HepG2 (cell line): ENCODE measurements around the gene LIPT1. TPM values are rescaled to one million over a fixed set of nuclear protein-coding genes. Genes with fewer than 3 reads are reported as not detected.

Source experiments
- ELF3 ChIP-seq: IDR thresholded peaks from 2 replicates; pipeline ENCODE4 v1.6.1; 2016; ENCODE audit warnings: missing genetic modification reagents, missing compliant biosample characterization
- MTF1 ChIP-seq: sonication (generic); formaldehyde crosslinking; IDR thresholded peaks from 2 replicates; pipeline ENCODE4 v1.5.0; 2020; ENCODE audit warnings: missing genetic modification reagents
- NRL ChIP-seq: sonication (generic); formaldehyde crosslinking; IDR thresholded peaks from 2 replicates; pipeline ENCODE4 v1.5.0; 2020; ENCODE audit warnings: missing genetic modification reagents, mild to moderate bottlenecking, moderate library complexity, borderline replicate concordance
- SMAD3 ChIP-seq: sonication (generic); formaldehyde crosslinking; IDR thresholded peaks from 2 replicates; pipeline ENCODE4 v1.4.0; 2020; ENCODE audit warnings: missing genetic modification reagents
- TBL1XR1 ChIP-seq: fragments of 150-350 bp; IDR thresholded peaks from 2 replicates; pipeline ENCODE4 v1.6.1; 2014; ENCODE audit warnings: borderline replicate concordance, low read length; ENCODE audit not compliant: partially characterized antibody
- TCF7L2 ChIP-seq: IDR thresholded peaks from 2 replicates; pipeline ENCODE4 v1.6.1; 2011; ENCODE audit warnings: mild to moderate bottlenecking, low read depth, low read length, moderate library complexity
- ZNF468 ChIP-seq: sonication (generic); formaldehyde crosslinking; IDR thresholded peaks from 2 replicates; pipeline ENCODE4 v1.8.0; 2022; ENCODE audit warnings: mild to moderate bottlenecking, moderate library complexity, missing genetic modification reagents
- ZNF563 ChIP-seq: sonication (generic); formaldehyde crosslinking; IDR thresholded peaks from 2 replicates; pipeline ENCODE4 v1.8.0; 2022; ENCODE audit warnings: mild to moderate bottlenecking, moderate library complexity, missing genetic modification reagents
- ZNF564 ChIP-seq: sonication (generic); formaldehyde crosslinking; IDR thresholded peaks from 2 replicates; pipeline ENCODE4 v1.8.1; 2023; ENCODE audit warnings: mild to moderate bottlenecking, missing genetic modification reagents
- ZNF672 ChIP-seq: sonication (generic); formaldehyde crosslinking; IDR thresholded peaks from 2 replicates; pipeline ENCODE4 v1.8.1; 2022; ENCODE audit warnings: missing genetic modification reagents
- ZNF746 ChIP-seq: sonication (generic); formaldehyde crosslinking; IDR thresholded peaks from 2 replicates; pipeline ENCODE4 v1.8.0; 2022; ENCODE audit warnings: mild to moderate bottlenecking, missing genetic modification reagents
- ZNF75D ChIP-seq: sonication (generic); formaldehyde crosslinking; IDR thresholded peaks from 2 replicates; pipeline ENCODE4 v1.8.1; 2023; ENCODE audit warnings: missing genetic modification reagents, mild to moderate bottlenecking, borderline replicate concordance
- polyA plus RNA-seq, 8 experiments: library from polyadenylated mRNA; depleted of rRNA in 3 of 8; stranded (reverse) in 7 of 8; unstranded in 1 of 8; fragments of >200 nt; fragmentation: Illumina TruSeq in 4 of 8; extraction: Trizol in 4 of 8; gene quantifications; 2 replicates each; pipeline versions ENCODE4 v1.2.1 to v1.2.3, GENCODE V29; 2011 to 2016; ENCODE audit warnings: low read depth in 4 of 8, missing spikeins in 1 of 8, mixed read lengths in 1 of 8; ENCODE audit not compliant: insufficient read depth in 1 of 8
- total RNA-seq, 5 experiments: library from RNA; depleted of rRNA; stranded (reverse); fragments of >200 nt; fragmentation: Illumina TruSeq; extraction: Trizol; gene quantifications; 2 replicates each; pipeline ENCODE4 v1.2.3, GENCODE V29; 2016; ENCODE audit warnings: low read depth in 1 of 5
- TF ChIP-seq, protein P1 (sequence below): sonication (generic); formaldehyde crosslinking; IDR thresholded peaks from 2 replicates; pipeline ENCODE4 v1.5.0; 2020; ENCODE audit warnings: mild to moderate bottlenecking, missing genetic modification reagents, moderate library complexity
- TF ChIP-seq, protein P2 (sequence below): sonication (generic); formaldehyde crosslinking; IDR thresholded peaks from 2 replicates; pipeline ENCODE4 v1.8.0; 2022; ENCODE audit warnings: mild to moderate bottlenecking, missing genetic modification reagents, borderline replicate concordance
- TF ChIP-seq, protein P3 (sequence below): sonication (generic); formaldehyde crosslinking; IDR thresholded peaks from one replicate; pipeline ENCODE4 v1.5.1; 2020; ENCODE audit warnings: mild to moderate bottlenecking, missing genetic modification reagents; ENCODE audit errors: not compliant biosample characterization
- TF ChIP-seq, protein P4 (sequence below): conservative IDR thresholded peaks from 2 replicates; pipeline ENCODE4 v1.6.1; 2018; ENCODE audit warnings: missing genetic modification reagents

Gene LIPT1
- total and polyA plus RNA-seq, 2 of the 13 experiments (the other 11 are each of a cell fraction or from before 2014, with no cell fraction given), result 8.0 to 9.6 TPM

GRCh38 chr2:99154643-99155536 lies at the start of gene LIPT1, which contains the start of gene TSGA10 (continued):
- TF ChIP-seq, protein P1, sequence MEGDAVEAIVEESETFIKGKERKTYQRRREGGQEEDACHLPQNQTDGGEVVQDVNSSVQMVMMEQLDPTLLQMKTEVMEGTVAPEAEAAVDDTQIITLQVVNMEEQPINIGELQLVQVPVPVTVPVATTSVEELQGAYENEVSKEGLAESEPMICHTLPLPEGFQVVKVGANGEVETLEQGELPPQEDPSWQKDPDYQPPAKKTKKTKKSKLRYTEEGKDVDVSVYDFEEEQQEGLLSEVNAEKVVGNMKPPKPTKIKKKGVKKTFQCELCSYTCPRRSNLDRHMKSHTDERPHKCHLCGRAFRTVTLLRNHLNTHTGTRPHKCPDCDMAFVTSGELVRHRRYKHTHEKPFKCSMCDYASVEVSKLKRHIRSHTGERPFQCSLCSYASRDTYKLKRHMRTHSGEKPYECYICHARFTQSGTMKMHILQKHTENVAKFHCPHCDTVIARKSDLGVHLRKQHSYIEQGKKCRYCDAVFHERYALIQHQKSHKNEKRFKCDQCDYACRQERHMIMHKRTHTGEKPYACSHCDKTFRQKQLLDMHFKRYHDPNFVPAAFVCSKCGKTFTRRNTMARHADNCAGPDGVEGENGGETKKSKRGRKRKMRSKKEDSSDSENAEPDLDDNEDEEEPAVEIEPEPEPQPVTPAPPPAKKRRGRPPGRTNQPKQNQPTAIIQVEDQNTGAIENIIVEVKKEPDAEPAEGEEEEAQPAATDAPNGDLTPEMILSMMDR, result peak; percentile 54
- TF ChIP-seq, protein P2, sequence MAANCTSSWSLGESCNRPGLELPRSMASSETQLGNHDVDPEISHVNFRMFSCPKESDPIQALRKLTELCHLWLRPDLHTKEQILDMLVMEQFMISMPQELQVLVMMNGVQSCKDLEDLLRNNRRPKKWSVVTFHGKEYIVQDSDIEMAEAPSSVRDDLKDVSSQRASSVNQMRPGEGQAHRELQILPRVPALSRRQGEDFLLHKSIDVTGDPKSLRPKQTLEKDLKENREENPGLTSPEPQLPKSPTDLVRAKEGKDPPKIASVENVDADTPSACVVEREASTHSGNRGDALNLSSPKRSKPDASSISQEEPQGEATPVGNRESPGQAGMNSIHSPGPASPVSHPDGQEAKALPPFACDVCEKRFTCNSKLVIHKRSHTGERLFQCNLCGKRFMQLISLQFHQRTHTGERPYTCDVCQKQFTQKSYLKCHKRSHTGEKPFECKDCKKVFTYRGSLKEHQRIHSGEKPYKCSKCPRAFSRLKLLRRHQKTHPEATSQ (CRISPR knock-in tag), result peak; percentile 99
- TF ChIP-seq NRL (CRISPR knock-in tag) (peak; percentile 100), TCF7L2 (no peak), SMAD3 (peak; percentile 94), ELF3 (CRISPR knock-in tag) (peak; percentile 95), MTF1 (CRISPR knock-in tag) (no peak), TBL1XR1 (no peak), ZNF672 (no peak), ZNF746 (peak; percentile 89), ZNF563 (CRISPR knock-in tag) (peak; percentile 97), ZNF468 (CRISPR knock-in tag) (no peak), ZNF564 (peak; percentile 93), ZNF75D (CRISPR knock-in tag) (no peak)
- TF ChIP-seq, protein P3, sequence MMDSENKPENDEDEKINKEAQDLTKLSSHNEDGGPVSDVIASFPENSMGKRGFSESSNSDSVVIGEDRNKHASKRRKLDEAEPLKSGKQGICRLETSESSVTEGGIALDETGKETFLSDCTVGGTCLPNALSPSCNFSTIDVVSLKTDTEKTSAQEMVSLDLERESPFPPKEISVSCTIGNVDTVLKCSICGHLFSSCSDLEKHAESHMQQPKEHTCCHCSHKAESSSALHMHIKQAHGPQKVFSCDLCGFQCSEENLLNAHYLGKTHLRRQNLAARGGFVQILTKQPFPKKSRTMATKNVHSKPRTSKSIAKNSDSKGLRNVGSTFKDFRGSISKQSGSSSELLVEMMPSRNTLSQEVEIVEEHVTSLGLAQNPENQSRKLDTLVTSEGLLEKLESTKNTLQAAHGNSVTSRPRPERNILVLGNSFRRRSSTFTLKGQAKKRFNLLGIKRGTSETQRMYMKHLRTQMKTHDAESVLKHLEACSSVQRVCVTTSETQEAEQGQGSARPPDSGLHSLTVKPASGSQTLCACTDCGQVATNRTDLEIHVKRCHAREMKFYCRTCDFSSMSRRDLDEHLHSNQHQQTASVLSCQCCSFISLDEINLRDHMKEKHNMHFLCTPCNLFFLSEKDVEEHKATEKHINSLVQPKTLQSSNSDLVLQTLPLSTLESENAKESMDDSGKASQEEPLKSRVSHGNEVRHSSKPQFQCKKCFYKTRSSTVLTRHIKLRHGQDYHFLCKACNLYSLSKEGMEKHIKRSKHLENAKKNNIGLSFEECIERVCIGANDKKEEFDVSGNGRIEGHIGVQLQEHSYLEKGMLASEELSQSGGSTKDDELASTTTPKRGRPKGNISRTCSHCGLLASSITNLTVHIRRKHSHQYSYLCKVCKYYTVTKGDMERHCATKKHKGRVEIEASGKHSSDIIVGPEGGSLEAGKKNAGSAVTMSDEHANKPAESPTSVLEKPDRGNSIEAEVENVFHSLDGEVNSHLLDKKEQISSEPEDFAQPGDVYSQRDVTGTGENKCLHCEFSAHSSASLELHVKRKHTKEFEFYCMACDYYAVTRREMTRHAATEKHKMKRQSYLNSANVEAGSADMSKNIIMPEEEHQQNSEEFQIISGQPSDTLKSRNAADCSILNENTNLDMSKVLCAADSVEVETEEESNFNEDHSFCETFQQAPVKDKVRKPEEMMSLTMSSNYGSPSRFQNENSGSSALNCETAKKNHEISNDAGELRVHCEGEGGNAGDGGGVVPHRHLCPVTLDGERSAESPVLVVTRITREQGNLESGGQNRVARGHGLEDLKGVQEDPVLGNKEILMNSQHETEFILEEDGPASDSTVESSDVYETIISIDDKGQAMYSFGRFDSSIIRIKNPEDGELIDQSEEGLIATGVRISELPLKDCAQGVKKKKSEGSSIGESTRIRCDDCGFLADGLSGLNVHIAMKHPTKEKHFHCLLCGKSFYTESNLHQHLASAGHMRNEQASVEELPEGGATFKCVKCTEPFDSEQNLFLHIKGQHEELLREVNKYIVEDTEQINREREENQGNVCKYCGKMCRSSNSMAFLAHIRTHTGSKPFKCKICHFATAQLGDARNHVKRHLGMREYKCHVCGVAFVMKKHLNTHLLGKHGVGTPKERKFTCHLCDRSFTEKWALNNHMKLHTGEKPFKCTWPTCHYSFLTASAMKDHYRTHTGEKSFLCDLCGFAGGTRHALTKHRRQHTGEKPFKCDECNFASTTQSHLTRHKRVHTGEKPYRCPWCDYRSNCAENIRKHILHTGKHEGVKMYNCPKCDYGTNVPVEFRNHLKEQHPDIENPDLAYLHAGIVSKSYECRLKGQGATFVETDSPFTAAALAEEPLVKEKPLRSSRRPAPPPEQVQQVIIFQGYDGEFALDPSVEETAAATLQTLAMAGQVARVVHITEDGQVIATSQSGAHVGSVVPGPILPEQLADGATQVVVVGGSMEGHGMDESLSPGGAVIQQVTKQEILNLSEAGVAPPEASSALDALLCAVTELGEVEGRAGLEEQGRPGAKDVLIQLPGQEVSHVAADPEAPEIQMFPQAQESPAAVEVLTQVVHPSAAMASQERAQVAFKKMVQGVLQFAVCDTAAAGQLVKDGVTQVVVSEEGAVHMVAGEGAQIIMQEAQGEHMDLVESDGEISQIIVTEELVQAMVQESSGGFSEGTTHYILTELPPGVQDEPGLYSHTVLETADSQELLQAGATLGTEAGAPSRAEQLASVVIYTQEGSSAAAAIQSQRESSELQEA (CRISPR knock-in tag), result peak; percentile 99
- TF ChIP-seq, protein P4, sequence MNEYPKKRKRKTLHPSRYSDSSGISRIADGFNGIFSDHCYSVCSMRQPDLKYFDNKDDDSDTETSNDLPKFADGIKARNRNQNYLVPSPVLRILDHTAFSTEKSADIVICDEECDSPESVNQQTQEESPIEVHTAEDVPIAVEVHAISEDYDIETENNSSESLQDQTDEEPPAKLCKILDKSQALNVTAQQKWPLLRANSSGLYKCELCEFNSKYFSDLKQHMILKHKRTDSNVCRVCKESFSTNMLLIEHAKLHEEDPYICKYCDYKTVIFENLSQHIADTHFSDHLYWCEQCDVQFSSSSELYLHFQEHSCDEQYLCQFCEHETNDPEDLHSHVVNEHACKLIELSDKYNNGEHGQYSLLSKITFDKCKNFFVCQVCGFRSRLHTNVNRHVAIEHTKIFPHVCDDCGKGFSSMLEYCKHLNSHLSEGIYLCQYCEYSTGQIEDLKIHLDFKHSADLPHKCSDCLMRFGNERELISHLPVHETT (CRISPR knock-in tag), result peak; percentile 98
